HEK293 (cell line): Measurements from ENCODE around the gene GALNT2.

Source experiments
- CTCF ChIA-PET: fragments of 350-600 bp; formaldehyde crosslinking; extraction: SDS; loops from one replicate; lab custom pipeline; 2021; ENCODE audit warnings: antibody characterized with exemption; lab: Yijun Ruan, JAX
- POLR2A ChIA-PET: fragments of 300-600 bp; formaldehyde crosslinking; extraction: SDS; loops from one replicate; lab custom pipeline; 2020; ENCODE audit warnings: antibody characterized with exemption, inconsistent platforms; lab: Yijun Ruan, JAX
- H3K27ac ChIP-seq: fragments of 200-500 bp; sonication (Bioruptor generic); 2 replicates; pipeline ENCODE4 v1.5.1; 2014; ENCODE audit warnings: low read depth, low read length, control low read depth, inconsistent platforms; ENCODE audit errors: extremely low read depth
- H3K36me3 ChIP-seq, 2 experiments: fragments of 200-500 bp in 1 of 2; sonication (Bioruptor generic) in 1 of 2; 1 replicate in 1 of 2; 2 replicates in 1 of 2; pipeline ENCODE4 v1.5.1; 2014 to 2017; ENCODE audit warnings: inconsistent platforms in 2 of 2, low read length in 2 of 2; ENCODE audit not compliant: control insufficient read depth in 2 of 2, insufficient read depth in 1 of 2
- H3K4me1 ChIP-seq: fragments of 200-500 bp; sonication (Bioruptor generic); 2 replicates; pipeline ENCODE4 v1.5.1; 2014; ENCODE audit warnings: mild to moderate bottlenecking, low read length, inconsistent platforms; ENCODE audit not compliant: control insufficient read depth, insufficient read depth
- H3K4me3 ChIP-seq: 2 replicates; pipeline ENCODE4 v1.5.1; 2011; ENCODE audit warnings: low read depth, mild to moderate bottlenecking, control low read depth, low read length, moderate library complexity
- H3K9me3 ChIP-seq: fragments of 200-500 bp; sonication (Bioruptor generic); 2 replicates; pipeline ENCODE4 v1.5.1; 2014; ENCODE audit warnings: low read depth, low read length, inconsistent platforms; ENCODE audit not compliant: control insufficient read depth, insufficient read depth
- EGR2 ChIP-seq: fragments of 450-650 bp; formaldehyde crosslinking; IDR thresholded peaks from 2 replicates; pipeline ENCODE4 v1.5.1; 2016; ENCODE audit warnings: low read depth, missing biosample characterization, missing genetic modification characterization
- KLF1 ChIP-seq: fragments of 450-650 bp; formaldehyde crosslinking; IDR thresholded peaks from 2 replicates; pipeline ENCODE4 v1.5.1; 2016; ENCODE audit warnings: missing biosample characterization, missing genetic modification characterization
- REPIN1 ChIP-seq: fragments of 450-650 bp; formaldehyde crosslinking; IDR thresholded peaks from 2 replicates; pipeline ENCODE4 v1.5.1; 2017; ENCODE audit warnings: missing biosample characterization, missing genetic modification characterization, low read depth
- YY2 ChIP-seq: fragments of 450-650 bp; formaldehyde crosslinking; IDR thresholded peaks from 2 replicates; pipeline ENCODE4 v1.5.1; 2016; ENCODE audit warnings: missing biosample characterization, missing genetic modification characterization
- ZFHX2 ChIP-seq: fragments of 450-650 bp; formaldehyde crosslinking; conservative IDR thresholded peaks from 2 replicates; pipeline ENCODE4 v1.5.1; 2016; ENCODE audit warnings: missing biosample characterization, missing genetic modification characterization
- ZFP37 ChIP-seq: fragments of 450-650 bp; formaldehyde crosslinking; IDR thresholded peaks from 2 replicates; pipeline ENCODE4 v1.5.1; 2016; ENCODE audit warnings: missing biosample characterization, missing genetic modification characterization
- ZIC2 ChIP-seq: fragments of 450-650 bp; formaldehyde crosslinking; IDR thresholded peaks from 2 replicates; pipeline ENCODE4 v1.5.1; 2016; ENCODE audit warnings: missing biosample characterization, missing genetic modification characterization
- ZNF121 ChIP-seq: fragments of 450-650 bp; formaldehyde crosslinking; IDR thresholded peaks from 2 replicates; pipeline ENCODE4 v1.5.1; 2016; ENCODE audit warnings: missing biosample characterization, missing genetic modification characterization
- ZNF555 ChIP-seq: fragments of 450-650 bp; formaldehyde crosslinking; conservative IDR thresholded peaks from 2 replicates; pipeline ENCODE4 v1.5.1; 2017; ENCODE audit warnings: missing biosample characterization, mild to moderate bottlenecking, missing genetic modification characterization, inconsistent platforms
- ZNF560 ChIP-seq: fragments of 450-650 bp; formaldehyde crosslinking; IDR thresholded peaks from 2 replicates; pipeline ENCODE4 v1.5.1; 2017; ENCODE audit warnings: missing biosample characterization, missing genetic modification characterization, borderline replicate concordance
- ZNF571 ChIP-seq: fragments of 450-650 bp; formaldehyde crosslinking; IDR thresholded peaks from 2 replicates; pipeline ENCODE4 v1.5.0; 2017; ENCODE audit warnings: missing biosample characterization, missing genetic modification characterization
- ZNF596 ChIP-seq: fragments of 450-650 bp; IDR thresholded peaks from 2 replicates; pipeline ENCODE4 v1.5.0; 2018; ENCODE audit warnings: missing biosample characterization, mild to moderate bottlenecking, missing genetic modification characterization, moderate library complexity
- ZNF600 ChIP-seq: fragments of 450-650 bp; formaldehyde crosslinking; IDR thresholded peaks from 2 replicates; pipeline ENCODE4 v1.5.1; 2016; ENCODE audit warnings: missing biosample characterization, missing genetic modification characterization
- ZNF629 ChIP-seq: fragments of 450-650 bp; formaldehyde crosslinking; IDR thresholded peaks from 2 replicates; pipeline ENCODE4 v1.5.1; 2017; ENCODE audit warnings: missing biosample characterization, missing genetic modification characterization
- ZNF791 ChIP-seq: fragments of 450-650 bp; formaldehyde crosslinking; IDR thresholded peaks from 2 replicates; pipeline ENCODE4 v1.5.1; 2016; ENCODE audit warnings: missing biosample characterization, missing genetic modification characterization
- ZSCAN30 ChIP-seq: fragments of 450-650 bp; IDR thresholded peaks from 2 replicates; pipeline ENCODE4 v1.5.1; 2018; ENCODE audit warnings: missing biosample characterization, mild to moderate bottlenecking, missing genetic modification characterization, moderate library complexity
- TF ChIP-seq, protein P1 (sequence below): fragments of 450-650 bp; formaldehyde crosslinking; IDR thresholded peaks from 2 replicates; pipeline ENCODE4 v1.5.1; 2016; ENCODE audit warnings: missing biosample characterization, missing genetic modification characterization
- TF ChIP-seq, protein P2 (sequence below): fragments of 450-650 bp; formaldehyde crosslinking; conservative IDR thresholded peaks from 2 replicates; pipeline ENCODE4 v1.5.1; 2016; ENCODE audit warnings: low read depth, missing biosample characterization, missing genetic modification characterization
- TF ChIP-seq, protein P3 (sequence below): fragments of 450-650 bp; formaldehyde crosslinking; IDR thresholded peaks from 2 replicates; pipeline ENCODE4 v1.5.1; 2017; ENCODE audit warnings: missing biosample characterization, missing genetic modification characterization
- TF ChIP-seq, protein P4 (sequence below): fragments of 450-650 bp; formaldehyde crosslinking; IDR thresholded peaks from 2 replicates; pipeline ENCODE4 v1.5.1; 2016; ENCODE audit warnings: missing biosample characterization, missing genetic modification characterization
- TF ChIP-seq, protein P5 (sequence below): fragments of 450-650 bp; formaldehyde crosslinking; IDR thresholded peaks from 2 replicates; pipeline ENCODE4 v1.5.1; 2016; ENCODE audit warnings: missing biosample characterization, missing genetic modification characterization
- TF ChIP-seq, protein P6 (sequence below): fragments of 450-650 bp; formaldehyde crosslinking; IDR thresholded peaks from 2 replicates; pipeline ENCODE4; 2016; ENCODE audit warnings: missing biosample characterization, missing genetic modification characterization

Gene GALNT2

DNA sequence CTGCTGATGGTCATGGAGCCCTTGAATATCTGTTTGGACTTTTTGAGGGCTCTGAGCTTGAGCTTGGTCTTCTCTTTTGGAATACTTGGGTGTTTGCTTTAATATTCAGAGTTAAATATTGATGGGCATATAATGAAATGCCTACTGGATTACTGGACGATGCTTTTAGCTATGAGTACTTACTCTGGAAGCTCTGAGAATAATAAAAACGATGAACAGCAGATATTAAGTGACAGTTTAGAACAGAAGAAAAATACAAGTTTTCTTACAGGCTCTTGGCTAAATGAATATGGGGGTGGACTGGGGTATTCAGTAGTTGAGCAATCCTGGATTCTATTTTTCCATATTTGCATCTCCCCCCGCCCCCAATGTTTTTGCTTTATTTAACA, 20.7 kb downstream of the GALNT2 start:
- CTCF ChIA-PET, result interaction anchor here (0.6 to 1.4 kb wide), 5 partner anchors 73 to 427 kb away, joined by 3 to 9 read pairs (median 5); no protein-coding TSS in a partner anchor
- TF ChIP-seq, protein P1, sequence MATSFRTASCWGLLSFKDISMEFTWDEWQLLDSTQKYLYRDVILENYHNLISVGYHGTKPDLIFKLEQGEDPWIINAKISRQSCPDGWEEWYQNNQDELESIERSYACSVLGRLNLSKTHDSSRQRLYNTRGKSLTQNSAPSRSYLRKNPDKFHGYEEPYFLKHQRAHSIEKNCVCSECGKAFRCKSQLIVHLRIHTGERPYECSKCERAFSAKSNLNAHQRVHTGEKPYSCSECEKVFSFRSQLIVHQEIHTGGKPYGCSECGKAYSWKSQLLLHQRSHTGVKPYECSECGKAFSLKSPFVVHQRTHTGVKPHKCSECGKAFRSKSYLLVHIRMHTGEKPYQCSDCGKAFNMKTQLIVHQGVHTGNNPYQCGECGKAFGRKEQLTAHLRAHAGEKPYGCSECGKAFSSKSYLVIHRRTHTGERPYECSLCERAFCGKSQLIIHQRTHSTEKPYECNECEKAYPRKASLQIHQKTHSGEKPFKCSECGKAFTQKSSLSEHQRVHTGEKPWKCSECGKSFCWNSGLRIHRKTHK (tag by site-specific recombination), result no peak
- TF ChIP-seq ZNF571 (tag by site-specific recombination) (no peak), ZNF121 (tag by site-specific recombination) (no peak), ZIC2 (tag by site-specific recombination) (no peak)
- Histone ChIP-seq H3K36me3 (no peaks in the 10 kb centered on the region), H3K27ac (no peak overlapping the region), H3K9me3 (no peaks in the 10 kb centered on the region), H3K4me3 (no peak overlapping the region), H3K4me1 (peaks cover 23% of the 10 kb centered on the region)
- POLR2A ChIA-PET, result interaction anchor here (0.6 to 2.1 kb wide), 5 partner anchors 14 to 1400 kb away, joined by 3 to 5 read pairs (median 4); no protein-coding TSS in a partner anchor

DNA sequence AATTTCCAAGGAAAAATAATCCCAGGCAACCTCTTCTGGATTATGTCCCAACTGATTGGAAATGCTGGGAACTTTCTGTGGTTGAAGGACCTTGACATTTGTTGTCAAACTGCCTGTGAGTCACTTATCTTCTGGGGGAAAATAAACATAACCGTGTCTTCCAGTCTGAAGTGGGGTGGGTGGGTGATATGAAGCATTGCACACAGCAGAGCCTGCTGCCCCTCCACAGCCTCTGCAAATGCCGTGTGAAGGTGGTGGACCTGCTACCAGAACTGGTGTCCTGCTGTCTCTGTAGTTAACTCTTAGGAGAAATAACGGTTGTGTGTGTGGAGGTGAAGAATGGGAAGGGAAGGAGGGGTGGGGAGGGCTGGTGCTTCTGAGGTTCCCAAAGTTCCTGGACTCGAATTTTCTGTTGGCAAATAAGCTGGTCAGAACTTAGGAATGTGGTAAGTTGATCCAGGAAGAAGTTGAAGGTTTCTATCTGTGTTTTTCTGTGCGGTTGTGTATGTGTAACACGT, 23.2 kb downstream of the GALNT2 start:
- Histone ChIP-seq H3K4me1 (peaks cover 14% of the 10 kb centered on the region), H3K27ac (no peak overlapping the region), H3K9me3 (no peaks in the 10 kb centered on the region), H3K4me3 (no peak overlapping the region), H3K36me3 (no peaks in the 10 kb centered on the region)
- ChIA-PET CTCF (interaction anchor here (1.6 kb wide), 1 partner anchor 15 kb away, joined by 5 read pairs; no protein-coding TSS in a partner anchor), POLR2A (interaction anchor here (0.9 kb wide), 1 partner anchor 23 kb away, joined by 3 read pairs; the partner anchor contains the start of gene GALNT2)
- peak; percentile 17; the same call in 1 of the 2 replicates for TF ChIP-seq EGR2 (tag by site-specific recombination)
- no peak for TF ChIP-seq ZNF791
- TF ChIP-seq, protein P2, sequence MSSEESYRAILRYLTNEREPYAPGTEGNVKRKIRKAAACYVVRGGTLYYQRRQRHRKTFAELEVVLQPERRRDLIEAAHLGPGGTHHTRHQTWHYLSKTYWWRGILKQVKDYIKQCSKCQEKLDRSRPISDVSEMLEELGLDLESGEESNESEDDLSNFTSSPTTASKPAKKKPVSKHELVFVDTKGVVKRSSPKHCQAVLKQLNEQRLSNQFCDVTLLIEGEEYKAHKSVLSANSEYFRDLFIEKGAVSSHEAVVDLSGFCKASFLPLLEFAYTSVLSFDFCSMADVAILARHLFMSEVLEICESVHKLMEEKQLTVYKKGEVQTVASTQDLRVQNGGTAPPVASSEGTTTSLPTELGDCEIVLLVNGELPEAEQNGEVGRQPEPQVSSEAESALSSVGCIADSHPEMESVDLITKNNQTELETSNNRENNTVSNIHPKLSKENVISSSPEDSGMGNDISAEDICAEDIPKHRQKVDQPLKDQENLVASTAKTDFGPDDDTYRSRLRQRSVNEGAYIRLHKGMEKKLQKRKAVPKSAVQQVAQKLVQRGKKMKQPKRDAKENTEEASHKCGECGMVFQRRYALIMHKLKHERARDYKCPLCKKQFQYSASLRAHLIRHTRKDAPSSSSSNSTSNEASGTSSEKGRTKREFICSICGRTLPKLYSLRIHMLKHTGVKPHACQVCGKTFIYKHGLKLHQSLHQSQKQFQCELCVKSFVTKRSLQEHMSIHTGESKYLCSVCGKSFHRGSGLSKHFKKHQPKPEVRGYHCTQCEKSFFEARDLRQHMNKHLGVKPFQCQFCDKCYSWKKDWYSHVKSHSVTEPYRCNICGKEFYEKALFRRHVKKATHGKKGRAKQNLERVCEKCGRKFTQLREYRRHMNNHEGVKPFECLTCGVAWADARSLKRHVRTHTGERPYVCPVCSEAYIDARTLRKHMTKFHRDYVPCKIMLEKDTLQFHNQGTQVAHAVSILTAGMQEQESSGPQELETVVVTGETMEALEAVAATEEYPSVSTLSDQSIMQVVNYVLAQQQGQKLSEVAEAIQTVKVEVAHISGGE (tag by site-specific recombination), result no peak
- 0 out of 2 replicates have a peak, but pooled peaks have one; percentile 22 for TF ChIP-seq ZNF629 (tag by site-specific recombination)
- no peak for TF ChIP-seq REPIN1
- TF ChIP-seq, protein P3, sequence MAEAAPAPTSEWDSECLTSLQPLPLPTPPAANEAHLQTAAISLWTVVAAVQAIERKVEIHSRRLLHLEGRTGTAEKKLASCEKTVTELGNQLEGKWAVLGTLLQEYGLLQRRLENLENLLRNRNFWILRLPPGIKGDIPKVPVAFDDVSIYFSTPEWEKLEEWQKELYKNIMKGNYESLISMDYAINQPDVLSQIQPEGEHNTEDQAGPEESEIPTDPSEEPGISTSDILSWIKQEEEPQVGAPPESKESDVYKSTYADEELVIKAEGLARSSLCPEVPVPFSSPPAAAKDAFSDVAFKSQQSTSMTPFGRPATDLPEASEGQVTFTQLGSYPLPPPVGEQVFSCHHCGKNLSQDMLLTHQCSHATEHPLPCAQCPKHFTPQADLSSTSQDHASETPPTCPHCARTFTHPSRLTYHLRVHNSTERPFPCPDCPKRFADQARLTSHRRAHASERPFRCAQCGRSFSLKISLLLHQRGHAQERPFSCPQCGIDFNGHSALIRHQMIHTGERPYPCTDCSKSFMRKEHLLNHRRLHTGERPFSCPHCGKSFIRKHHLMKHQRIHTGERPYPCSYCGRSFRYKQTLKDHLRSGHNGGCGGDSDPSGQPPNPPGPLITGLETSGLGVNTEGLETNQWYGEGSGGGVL (tag by site-specific recombination), result no peak
- TF ChIP-seq ZNF560, result no peak
- no peak for TF ChIP-seq KLF1
- peak; percentile 64; the same call in 1 of the 2 replicates for TF ChIP-seq ZNF600 (tag by site-specific recombination)
- TF ChIP-seq, protein P4, sequence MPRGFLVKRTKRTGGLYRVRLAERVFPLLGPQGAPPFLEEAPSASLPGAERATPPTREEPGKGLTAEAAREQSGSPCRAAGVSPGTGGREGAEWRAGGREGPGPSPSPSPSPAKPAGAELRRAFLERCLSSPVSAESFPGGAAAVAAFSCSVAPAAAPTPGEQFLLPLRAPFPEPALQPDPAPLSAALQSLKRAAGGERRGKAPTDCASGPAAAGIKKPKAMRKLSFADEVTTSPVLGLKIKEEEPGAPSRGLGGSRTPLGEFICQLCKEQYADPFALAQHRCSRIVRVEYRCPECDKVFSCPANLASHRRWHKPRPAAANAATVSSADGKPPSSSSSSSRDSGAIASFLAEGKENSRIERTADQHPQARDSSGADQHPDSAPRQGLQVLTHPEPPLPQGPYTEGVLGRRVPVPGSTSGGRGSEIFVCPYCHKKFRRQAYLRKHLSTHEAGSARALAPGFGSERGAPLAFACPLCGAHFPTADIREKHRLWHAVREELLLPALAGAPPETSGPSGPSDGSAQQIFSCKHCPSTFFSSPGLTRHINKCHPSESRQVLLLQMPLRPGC (tag by site-specific recombination), result no peak; the same call in 1 of the 2 replicates
- no peak for TF ChIP-seq ZNF555 (tag by site-specific recombination)
- TF ChIP-seq ZSCAN30 (tag by site-specific recombination), result no peak
- no peak for TF ChIP-seq ZNF596 (tag by site-specific recombination)
- no peak for TF ChIP-seq YY2 (tag by site-specific recombination)
- TF ChIP-seq, protein P5, sequence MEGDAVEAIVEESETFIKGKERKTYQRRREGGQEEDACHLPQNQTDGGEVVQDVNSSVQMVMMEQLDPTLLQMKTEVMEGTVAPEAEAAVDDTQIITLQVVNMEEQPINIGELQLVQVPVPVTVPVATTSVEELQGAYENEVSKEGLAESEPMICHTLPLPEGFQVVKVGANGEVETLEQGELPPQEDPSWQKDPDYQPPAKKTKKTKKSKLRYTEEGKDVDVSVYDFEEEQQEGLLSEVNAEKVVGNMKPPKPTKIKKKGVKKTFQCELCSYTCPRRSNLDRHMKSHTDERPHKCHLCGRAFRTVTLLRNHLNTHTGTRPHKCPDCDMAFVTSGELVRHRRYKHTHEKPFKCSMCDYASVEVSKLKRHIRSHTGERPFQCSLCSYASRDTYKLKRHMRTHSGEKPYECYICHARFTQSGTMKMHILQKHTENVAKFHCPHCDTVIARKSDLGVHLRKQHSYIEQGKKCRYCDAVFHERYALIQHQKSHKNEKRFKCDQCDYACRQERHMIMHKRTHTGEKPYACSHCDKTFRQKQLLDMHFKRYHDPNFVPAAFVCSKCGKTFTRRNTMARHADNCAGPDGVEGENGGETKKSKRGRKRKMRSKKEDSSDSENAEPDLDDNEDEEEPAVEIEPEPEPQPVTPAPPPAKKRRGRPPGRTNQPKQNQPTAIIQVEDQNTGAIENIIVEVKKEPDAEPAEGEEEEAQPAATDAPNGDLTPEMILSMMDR (tag by site-specific recombination), result no peak
- peak; percentile 100 for TF ChIP-seq ZFP37 (tag by site-specific recombination)
- TF ChIP-seq ZFHX2 (tag by site-specific recombination), result 0 out of 2 replicates have a peak, but pooled peaks have one; percentile 17
- TF ChIP-seq, protein P6, sequence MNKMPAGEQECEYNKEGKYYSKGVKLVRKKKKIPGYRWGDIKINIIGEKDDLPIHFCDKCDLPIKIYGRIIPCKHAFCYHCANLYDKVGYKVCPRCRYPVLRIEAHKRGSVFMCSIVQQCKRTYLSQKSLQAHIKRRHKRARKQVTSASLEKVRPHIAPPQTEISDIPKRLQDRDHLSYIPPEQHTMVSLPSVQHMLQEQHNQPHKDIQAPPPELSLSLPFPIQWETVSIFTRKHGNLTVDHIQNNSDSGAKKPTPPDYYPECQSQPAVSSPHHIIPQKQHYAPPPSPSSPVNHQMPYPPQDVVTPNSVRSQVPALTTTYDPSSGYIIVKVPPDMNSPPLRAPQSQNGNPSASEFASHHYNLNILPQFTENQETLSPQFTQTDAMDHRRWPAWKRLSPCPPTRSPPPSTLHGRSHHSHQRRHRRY (tag by site-specific recombination), result no peak
